B cell (primary cell): ENCODE measurements around the gene BRD4. TPM values are rescaled to one million over a fixed set of nuclear protein-coding genes. Genes with fewer than 3 reads are reported as not detected.

Experiments used
- ATAC-seq: fragments of 200-7000 bp; cut with Tn5 transposase; one replicate; pipeline ENCODE4 v1.10.0; 2021; ENCODE audit warnings: low read depth, mild to moderate bottlenecking, moderate number of reproducible peaks, moderate library complexity
- CTCF ChIA-PET: fragments of 350-600 bp; sonication (Branson Sonifier 250); formaldehyde crosslinking; loops from one replicate; lab custom pipeline; 2021; ENCODE audit warnings: antibody characterized with exemption, inconsistent platforms; lab: Charles Lee
- POLR2A ChIA-PET: fragments of 350-600 bp; sonication (Branson Sonifier 250); formaldehyde crosslinking; loops from one replicate; lab custom pipeline; 2021; ENCODE audit warnings: antibody characterized with exemption; lab: Charles Lee
- DNase-seq: peaks from one replicate; pipeline ENCODE4 v3.0.0; 2013
- H2AFZ ChIP-seq: 2 replicates; pipeline ENCODE4 v1.6.1; 2012; ENCODE audit warnings: mild to moderate bottlenecking, low read depth, low read length; ENCODE audit not compliant: insufficient read depth, poor library complexity, severe bottlenecking
- H3K27ac ChIP-seq, 2 donors: 1 replicate in 1 of 2; 2 replicates in 1 of 2; pipeline ENCODE4 v1.5.1; 2012 to 2013; ENCODE audit warnings: low read length in 2 of 2, mild to moderate bottlenecking in 2 of 2, moderate library complexity in 1 of 2
- H3K27me3 ChIP-seq, 4 experiments: fragments of 200-600 bp in 1 of 4; sonication (generic) in 1 of 4; replicated peaks in 1 of 4; 1 replicate in 2 of 4; 2 replicates in 2 of 4; pipeline versions ENCODE4 v1.6.1 to v1.7.0; 2013 to 2016; ENCODE audit warnings: low read length in 3 of 4, mild to moderate bottlenecking in 2 of 4, mixed read lengths in 1 of 4, moderate library complexity in 1 of 4; ENCODE audit not compliant: insufficient read depth in 4 of 4, control insufficient read depth in 3 of 4; ENCODE audit errors: control extremely low read depth in 1 of 4
- H3K36me3 ChIP-seq, 2 experiments: replicated peaks in 1 of 2; 1 replicate in 1 of 2; 2 replicates in 1 of 2; pipeline versions ENCODE4 v1.6.1 to v1.7.1; 2013; ENCODE audit warnings: low read length in 1 of 2; ENCODE audit not compliant: insufficient read depth in 2 of 2, control insufficient read depth in 1 of 2; ENCODE audit errors: control extremely low read depth in 1 of 2, extremely low read depth in 1 of 2
- H3K4me1 ChIP-seq, 2 donors: fragments of 200-600 bp in 1 of 2; sonication (generic) in 1 of 2; 1 replicate in 1 of 2; 2 replicates in 1 of 2; pipeline versions ENCODE4 v1.5.1 to v1.6.1; 2013 to 2017; ENCODE audit warnings: low read length in 2 of 2; ENCODE audit not compliant: control insufficient read depth in 2 of 2, insufficient read depth in 2 of 2
- H3K4me2 ChIP-seq: replicated peaks from 2 replicates; pipeline ENCODE3; 2012; ENCODE audit warnings: mild to moderate bottlenecking, low read depth, low read length; ENCODE audit not compliant: poor library complexity, severe bottlenecking
- H3K4me3 ChIP-seq, 5 experiments: fragments of 200-600 bp in 1 of 5; sonication (generic) in 1 of 5; 1 replicate in 3 of 5; 2 replicates in 2 of 5; pipeline versions ENCODE4 v1.5.1 to v1.7.0; 2011 to 2016; ENCODE audit warnings: low read length in 4 of 5, mild to moderate bottlenecking in 4 of 5, low read depth in 2 of 5, control low read depth in 1 of 5, moderate library complexity in 1 of 5; ENCODE audit not compliant: insufficient read depth in 1 of 5; ENCODE audit errors: control extremely low read depth in 1 of 5, extremely low read depth in 1 of 5
- H3K79me2 ChIP-seq: fragments of 200-600 bp; sonication (generic); one replicate; pipeline ENCODE4 v1.6.0; 2016; ENCODE audit warnings: low read length; ENCODE audit not compliant: control insufficient read depth, insufficient read depth
- H3K9ac ChIP-seq: fragments of 200-600 bp; sonication (generic); 2 replicates; pipeline ENCODE4 v1.6.1; 2017; ENCODE audit warnings: mild to moderate bottlenecking, low read length, moderate library complexity
- H3K9me3 ChIP-seq, 3 donors: one replicate each; pipeline versions ENCODE4 v1.6.1 to v1.7.1; 2013; ENCODE audit warnings: low read length in 2 of 3; ENCODE audit not compliant: control insufficient read depth in 2 of 3, insufficient read depth in 1 of 3; ENCODE audit errors: control extremely low read depth in 1 of 3
- H4K20me1 ChIP-seq: 2 replicates; pipeline ENCODE4 v1.6.0; 2012; ENCODE audit warnings: mild to moderate bottlenecking, low read length; ENCODE audit not compliant: insufficient read depth, control insufficient read depth, poor library complexity, severe bottlenecking
- H3K27ac Mint-ChIP-seq: one replicate; pipeline ENCODE4 v1.8.0; 2021; ENCODE audit warnings: mixed read lengths
- H3K27me3 Mint-ChIP-seq: one replicate; pipeline ENCODE4 v1.8.0; 2021; ENCODE audit warnings: mixed read lengths
- H3K4me1 Mint-ChIP-seq: one replicate; pipeline ENCODE4 v1.8.0; 2021; ENCODE audit warnings: mixed read lengths
- H3K4me3 Mint-ChIP-seq: one replicate; pipeline ENCODE4 v1.8.0; 2021; ENCODE audit warnings: mixed read lengths
- H3K9me3 Mint-ChIP-seq: one replicate; pipeline ENCODE4 v1.8.0; 2022; ENCODE audit warnings: mixed read lengths; ENCODE audit not compliant: insufficient read depth
- EZH2 ChIP-seq: IDR thresholded peaks from 2 replicates; pipeline ENCODE4 v1.6.1; 2012; ENCODE audit warnings: borderline replicate concordance, low read depth, mild to moderate bottlenecking, moderate library complexity, low read length; ENCODE audit not compliant: insufficient read depth, poor library complexity, severe bottlenecking
- WGBS: methylation state at CpG from one replicate; pipeline ENCODE4 v1.1.5; 2013; ENCODE audit warnings: missing lambda C conversion rate; ENCODE audit not compliant: insufficient coverage; 5-methylcytosine and 5-hydroxymethylcytosine counted together
- intact Hi-C: fragments of 100-400 bp; cut with micrococcal nuclease; formaldehyde crosslinking; loops from one replicate; pipeline ENCODE4 v1.10.0; 2022
- polyA plus RNA-seq: library from polyadenylated mRNA; depleted of rRNA; stranded (reverse); fragments of >200 nt; gene quantifications from 2 replicates; pipeline ENCODE4 v1.2.3, GENCODE V29; 2012
- total RNA-seq, 2 donors: library from RNA; stranded (reverse); fragments of 120-200 nt in 1 of 2; gene quantifications; 1 replicate in 1 of 2; 2 replicates in 1 of 2; pipeline versions ENCODE4 v1.2.3 to v1.2.4, GENCODE V29; 2013 to 2022
- TF ChIP-seq, protein P1 (sequence below): fragments of 200-600 bp; IDR thresholded peaks from one replicate; pipeline ENCODE4 v1.8.0; 2022; ENCODE audit warnings: antibody characterized with exemption, mild to moderate bottlenecking

Gene BRD4
- total and polyA plus RNA-seq, 2 donors (not counting 1 experiment from before 2014, with no cell fraction given) = 30.7 to 209 TPM

DNA sequence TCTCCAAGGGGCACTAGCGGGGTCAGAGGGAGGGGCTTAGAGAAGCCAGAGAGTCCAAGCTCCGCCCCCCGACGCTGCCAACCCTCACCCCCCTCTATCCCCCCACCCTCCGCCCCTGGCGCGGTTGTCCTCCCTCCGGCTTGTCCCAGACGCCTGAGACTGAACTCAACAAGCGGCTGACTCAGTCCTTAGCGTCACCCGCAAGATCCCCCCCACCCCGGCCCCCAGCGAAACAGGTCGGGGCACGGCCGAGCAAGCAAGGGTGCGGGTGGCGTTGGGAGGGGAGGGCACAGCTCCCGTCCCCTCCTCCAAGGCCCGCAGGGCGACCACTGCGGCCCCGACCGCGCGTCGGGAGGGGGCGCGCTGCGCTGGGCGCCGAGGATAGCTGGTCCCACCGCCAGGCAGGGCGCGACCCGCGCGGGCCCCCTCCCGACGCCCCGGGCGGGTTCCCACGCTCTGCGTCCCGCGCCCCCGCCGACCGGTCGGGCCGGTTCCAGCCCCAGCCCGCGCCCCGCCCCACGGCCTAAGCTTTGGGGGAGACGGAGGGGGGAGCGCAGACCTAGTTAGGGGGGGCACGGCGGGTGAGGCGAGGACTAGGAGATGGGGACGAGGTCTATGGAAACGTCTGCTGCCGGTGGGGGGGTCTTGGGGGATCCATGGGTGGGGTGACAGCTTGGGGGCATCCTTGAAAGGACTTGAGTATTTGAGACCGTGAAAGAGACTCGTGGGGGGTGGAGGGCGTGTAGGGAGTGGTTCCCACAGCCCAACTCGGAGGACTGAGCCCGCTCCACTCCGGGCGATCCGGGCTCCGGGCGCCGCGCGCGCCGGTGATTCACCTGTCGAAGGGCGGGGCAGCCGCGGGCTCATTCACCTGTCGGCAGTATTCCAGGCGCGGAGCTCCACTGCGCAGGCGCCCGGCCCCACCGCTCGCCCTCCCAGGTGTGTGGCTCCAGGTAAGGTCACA is 136.7 kb downstream of the BRD4 start:
- Mint-ChIP-seq H3K4me3 (peak overlapping the region; percentile 70), H3K27ac (no peak overlapping the region), H3K4me1 (peaks cover 29% of the 10 kb centered on the region), H3K9me3 (no peaks in the 10 kb centered on the region), H3K27me3 (peaks cover 54% of the 10 kb centered on the region)
- Histone ChIP-seq H3K4me3 (peak overlapping the region in 2 of 5 experiments; percentile 8 to 24), H4K20me1 (no peaks in the 10 kb centered on the region), H3K27ac (no peak overlapping the region), H3K79me2 (no peaks in the 10 kb centered on the region), H3K4me2 (peak overlapping the region; percentile 70), H3K9ac (peak overlapping the region; percentile 19), H3K9me3 (peaks cover 0 to 5% (median 0%) of the 10 kb centered on the region in 3 donors), H2AFZ (no peak overlapping the region), H3K4me1 (peaks cover 22 to 28% of the 10 kb centered on the region in 2 donors), H3K27me3 (peaks cover 0 to 66% (median 17%) of the 10 kb centered on the region in 4 experiments), H3K36me3 (no peaks in the 10 kb centered on the region)
- ATAC-seq (no peak), DNase-seq (no peak)
- TF ChIP-seq, protein P1, sequence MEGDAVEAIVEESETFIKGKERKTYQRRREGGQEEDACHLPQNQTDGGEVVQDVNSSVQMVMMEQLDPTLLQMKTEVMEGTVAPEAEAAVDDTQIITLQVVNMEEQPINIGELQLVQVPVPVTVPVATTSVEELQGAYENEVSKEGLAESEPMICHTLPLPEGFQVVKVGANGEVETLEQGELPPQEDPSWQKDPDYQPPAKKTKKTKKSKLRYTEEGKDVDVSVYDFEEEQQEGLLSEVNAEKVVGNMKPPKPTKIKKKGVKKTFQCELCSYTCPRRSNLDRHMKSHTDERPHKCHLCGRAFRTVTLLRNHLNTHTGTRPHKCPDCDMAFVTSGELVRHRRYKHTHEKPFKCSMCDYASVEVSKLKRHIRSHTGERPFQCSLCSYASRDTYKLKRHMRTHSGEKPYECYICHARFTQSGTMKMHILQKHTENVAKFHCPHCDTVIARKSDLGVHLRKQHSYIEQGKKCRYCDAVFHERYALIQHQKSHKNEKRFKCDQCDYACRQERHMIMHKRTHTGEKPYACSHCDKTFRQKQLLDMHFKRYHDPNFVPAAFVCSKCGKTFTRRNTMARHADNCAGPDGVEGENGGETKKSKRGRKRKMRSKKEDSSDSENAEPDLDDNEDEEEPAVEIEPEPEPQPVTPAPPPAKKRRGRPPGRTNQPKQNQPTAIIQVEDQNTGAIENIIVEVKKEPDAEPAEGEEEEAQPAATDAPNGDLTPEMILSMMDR = no peak
- TF ChIP-seq EZH2 = no peak
- POLR2A ChIA-PET = no interaction called here
- 11% methylated on average over 80 of the region's 91 CpGs for WGBS
- intact Hi-C loops = no loop called here
- CTCF ChIA-PET = interaction anchor here (1.0 kb wide), 1 partner anchor 359 kb away, joined by 3 read pairs; no protein-coding TSS in a partner anchor

- intact Hi-C loops = no loop called here
- Histone ChIP-seq H3K4me1 (peaks cover 16 to 24% of the 10 kb centered on the region in 2 donors), H3K4me2 (peak overlapping the region; percentile 70), H3K79me2 (no peaks in the 10 kb centered on the region), H3K4me3 (no peak overlapping the region), H3K9ac (peak overlapping the region; percentile 19), H3K36me3 (no peaks in the 10 kb centered on the region), H3K27me3 (peaks cover 0 to 60% (median 15%) of the 10 kb centered on the region in 4 experiments), H3K9me3 (peaks cover 0 to 5% (median 0%) of the 10 kb centered on the region in 3 donors), H3K27ac (no peak overlapping the region), H2AFZ (no peak overlapping the region), H4K20me1 (no peaks in the 10 kb centered on the region)
- H3K27ac Mint-ChIP-seq = no peak overlapping the region
- DNase-seq = no peak
- TF ChIP-seq, protein P1 = no peak
- no peak for TF ChIP-seq EZH2
- ChIA-PET POLR2A (no interaction called here), CTCF (interaction anchor here (1.0 kb wide), 1 partner anchor 360 kb away, joined by 3 read pairs; no protein-coding TSS in a partner anchor)
- 65% methylated on average over 4 of the region's 6 CpGs for WGBS
- H3K4me3 Mint-ChIP-seq = peak overlapping the region; percentile 70
- no peaks in the 10 kb centered on the region for H3K9me3 Mint-ChIP-seq
- H3K27me3 Mint-ChIP-seq = peaks cover 54% of the 10 kb centered on the region
- ATAC-seq = no peak
- peaks cover 29% of the 10 kb centered on the region for H3K4me1 Mint-ChIP-seq
Measured at GRCh38 chr19:15194938-15195337, 137.4 kb downstream of the BRD4 start.
